ENCODE results near the gene IGSF9B.

- TF ChIP-seq, protein P1, sequence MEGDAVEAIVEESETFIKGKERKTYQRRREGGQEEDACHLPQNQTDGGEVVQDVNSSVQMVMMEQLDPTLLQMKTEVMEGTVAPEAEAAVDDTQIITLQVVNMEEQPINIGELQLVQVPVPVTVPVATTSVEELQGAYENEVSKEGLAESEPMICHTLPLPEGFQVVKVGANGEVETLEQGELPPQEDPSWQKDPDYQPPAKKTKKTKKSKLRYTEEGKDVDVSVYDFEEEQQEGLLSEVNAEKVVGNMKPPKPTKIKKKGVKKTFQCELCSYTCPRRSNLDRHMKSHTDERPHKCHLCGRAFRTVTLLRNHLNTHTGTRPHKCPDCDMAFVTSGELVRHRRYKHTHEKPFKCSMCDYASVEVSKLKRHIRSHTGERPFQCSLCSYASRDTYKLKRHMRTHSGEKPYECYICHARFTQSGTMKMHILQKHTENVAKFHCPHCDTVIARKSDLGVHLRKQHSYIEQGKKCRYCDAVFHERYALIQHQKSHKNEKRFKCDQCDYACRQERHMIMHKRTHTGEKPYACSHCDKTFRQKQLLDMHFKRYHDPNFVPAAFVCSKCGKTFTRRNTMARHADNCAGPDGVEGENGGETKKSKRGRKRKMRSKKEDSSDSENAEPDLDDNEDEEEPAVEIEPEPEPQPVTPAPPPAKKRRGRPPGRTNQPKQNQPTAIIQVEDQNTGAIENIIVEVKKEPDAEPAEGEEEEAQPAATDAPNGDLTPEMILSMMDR (IDR thresholded peaks at IDR 0.05; ENCODE audit: insufficient read depth, low read length, poor library complexity, severe bottlenecking) = no peak
- TF ChIP-seq EZH2phosphoT487 (conservative IDR thresholded peaks at IDR 0.05; ENCODE audit: low read length) = no peak
Observed at GRCh38 chr11:133950421-133950820, 6.3 kb downstream of the IGSF9B start.
